CD14-positive monocyte (primary cell): ENCODE results near the gene MRPL41. TPM values are rescaled to one million over a fixed set of nuclear protein-coding genes. Genes with fewer than 3 reads are reported as not detected.

Experiments used
- DNase-seq, 3 donors: peaks; one replicate each; pipeline ENCODE4 v3.0.0-alpha.2; 2011 to 2022
- H2AFZ ChIP-seq: 2 replicates; pipeline ENCODE4 v1.6.0; 2012; ENCODE audit warnings: mild to moderate bottlenecking, low read depth, low read length, inconsistent platforms; ENCODE audit not compliant: insufficient read depth, poor library complexity, severe bottlenecking
- H3K27ac ChIP-seq, 2 donors: 1 replicate in 1 of 2; 2 replicates in 1 of 2; pipeline ENCODE4 v1.5.1; 2012 to 2013; ENCODE audit warnings: low read length in 2 of 2, control low read depth in 1 of 2, inconsistent platforms in 1 of 2, low read depth in 1 of 2, mild to moderate bottlenecking in 1 of 2
- H3K27me3 ChIP-seq, 2 donors: one replicate each; pipeline versions ENCODE4 v1.6.0 to v1.6.1; 2011 to 2013; ENCODE audit warnings: low read length in 2 of 2; ENCODE audit not compliant: control insufficient read depth in 2 of 2, insufficient read depth in 2 of 2
- H3K36me3 ChIP-seq, 2 donors: replicated peaks in 1 of 2; 1 replicate in 1 of 2; 2 replicates in 1 of 2; pipeline versions ENCODE4 v1.5.1 to v1.6.1; 2012 to 2013; ENCODE audit warnings: low read length in 2 of 2, control low read depth in 1 of 2, inconsistent platforms in 1 of 2, mild to moderate bottlenecking in 1 of 2; ENCODE audit not compliant: insufficient read depth in 2 of 2, control insufficient read depth in 1 of 2
- H3K4me1 ChIP-seq, 2 donors: 1 replicate in 1 of 2; 2 replicates in 1 of 2; pipeline versions ENCODE4 v1.5.1 to v1.6.1; 2012 to 2013; ENCODE audit warnings: low read length in 2 of 2, control low read depth in 1 of 2, inconsistent platforms in 1 of 2, mild to moderate bottlenecking in 1 of 2, moderate library complexity in 1 of 2; ENCODE audit not compliant: insufficient read depth in 2 of 2, control insufficient read depth in 1 of 2
- H3K4me2 ChIP-seq: replicated peaks from 2 replicates; pipeline ENCODE3; 2012; ENCODE audit warnings: low read length, moderate library complexity, mild to moderate bottlenecking; ENCODE audit not compliant: poor library complexity, severe bottlenecking; ENCODE audit errors: extremely low read depth
- H3K4me3 ChIP-seq, 3 experiments: fragments of 200-600 bp in 1 of 3; sonication (generic) in 1 of 3; replicated peaks in 1 of 3; 1 replicate in 2 of 3; 2 replicates in 1 of 3; pipeline ENCODE4 v1.5.1; 2011 to 2013; ENCODE audit warnings: low read length in 3 of 3, mild to moderate bottlenecking in 3 of 3, control low read depth in 2 of 3, low read depth in 2 of 3, inconsistent platforms in 1 of 3, moderate library complexity in 1 of 3
- H3K79me2 ChIP-seq: 2 replicates; pipeline ENCODE4 v1.6.0; 2012; ENCODE audit warnings: mild to moderate bottlenecking, control low read depth, inconsistent platforms, low read length, moderate library complexity; ENCODE audit not compliant: insufficient read depth
- H3K9ac ChIP-seq: 2 replicates; pipeline ENCODE4 v1.6.0; 2017; ENCODE audit warnings: low read length, mild to moderate bottlenecking; ENCODE audit not compliant: insufficient read depth, poor library complexity, severe bottlenecking
- H3K9me3 ChIP-seq, 2 donors: replicated peaks in 1 of 2; 1 replicate in 1 of 2; 2 replicates in 1 of 2; pipeline versions ENCODE4 v1.5.1 to v1.6.1; 2012 to 2013; ENCODE audit warnings: low read length in 2 of 2, control low read depth in 1 of 2; ENCODE audit not compliant: control insufficient read depth in 1 of 2, insufficient read depth in 1 of 2
- H4K20me1 ChIP-seq: 2 replicates; pipeline ENCODE4 v1.6.0; 2012; ENCODE audit warnings: mild to moderate bottlenecking, low read length, control low read depth, moderate library complexity; ENCODE audit not compliant: insufficient read depth
- H3K27ac Mint-ChIP-seq, 7 donors: one replicate each; pipeline ENCODE4 v1.8.0; 2020; ENCODE audit warnings: mild to moderate bottlenecking in 7 of 7, mixed read lengths in 7 of 7, moderate library complexity in 6 of 7, inconsistent platforms in 2 of 7
- H3K27me3 Mint-ChIP-seq, 3 donors: one replicate each; pipeline ENCODE4 v1.8.0; 2021 to 2022; ENCODE audit warnings: low read depth in 3 of 3, mild to moderate bottlenecking in 3 of 3, mixed read lengths in 3 of 3, moderate library complexity in 3 of 3, inconsistent platforms in 1 of 3
- H3K36me3 Mint-ChIP-seq, 2 donors: one replicate each; pipeline ENCODE4 v1.8.0; 2020; ENCODE audit warnings: mixed read lengths in 2 of 2, inconsistent platforms in 1 of 2, mild to moderate bottlenecking in 1 of 2
- H3K4me1 Mint-ChIP-seq: one replicate; pipeline ENCODE4 v1.8.0; 2020; ENCODE audit warnings: mild to moderate bottlenecking, mixed read lengths
- H3K4me3 Mint-ChIP-seq, 2 donors: one replicate each; pipeline ENCODE4 v1.8.0; 2020; ENCODE audit warnings: mild to moderate bottlenecking in 2 of 2, mixed read lengths in 2 of 2, moderate library complexity in 1 of 2
- H3K9me3 Mint-ChIP-seq, 7 donors: one replicate each; pipeline ENCODE4 v1.8.0; 2020 to 2022; ENCODE audit warnings: mixed read lengths in 7 of 7, mild to moderate bottlenecking in 6 of 7, moderate library complexity in 6 of 7, inconsistent platforms in 2 of 7
- CTCF ChIP-seq: fragments of 200-600 bp; IDR thresholded peaks from one replicate; pipeline ENCODE4 v1.8.0; 2022; ENCODE audit warnings: antibody characterized with exemption, mild to moderate bottlenecking
- WGBS: methylation state at CpG from one replicate; pipeline ENCODE4 v1.1.5; 2013; ENCODE audit warnings: missing lambda C conversion rate; ENCODE audit not compliant: insufficient coverage; 5-methylcytosine and 5-hydroxymethylcytosine counted together
- intact Hi-C, 2 donors: fragments of 100-400 bp; cut with micrococcal nuclease; formaldehyde crosslinking; loops; one replicate each; pipeline versions ENCODE4 v1.15.0 to v1.15.1; 2023
- polyA plus RNA-seq, 3 donors: library from polyadenylated mRNA; depleted of rRNA in 1 of 3; unstranded in 2 of 3; stranded (reverse) in 1 of 3; fragments of 300-500 nt in 2 of 3; fragments of >200 nt in 1 of 3; fragmentation: Illumina TruSeq in 2 of 3; gene quantifications; 1 replicate in 2 of 3; 2 replicates in 1 of 3; pipeline ENCODE4 v1.2.3, GENCODE V29; 2012 to 2021

MRPL41 gene
- polyA plus RNA-seq, 3 donors: 17.3 to 49.4 (median 33.2) TPM

- H3K27ac Mint-ChIP-seq: peak overlapping the region in 2 of 7 donors; percentile 5 to 71
- TF ChIP-seq CTCF: no peak
- H4K20me1 ChIP-seq: peaks cover 8% of the 10 kb centered on the region
- H3K4me2 ChIP-seq: peak overlapping the region; percentile 83
- no peaks in the 10 kb centered on the region for H3K27me3 ChIP-seq
- peak overlapping the region; percentile 29 to 72 (median 31) for H3K4me3 ChIP-seq
- peaks cover 0 to 4% (median 0%) of the 10 kb centered on the region in 3 donors for H3K27me3 Mint-ChIP-seq
- no peak overlapping the region for H3K27ac ChIP-seq
- H3K79me2 ChIP-seq: peaks cover 16% of the 10 kb centered on the region
- H3K36me3 Mint-ChIP-seq: peaks cover 30 to 38% of the 10 kb centered on the region in 2 donors
- peak overlapping the region; percentile 65 for H2AFZ ChIP-seq
- peaks cover 0 to 2% (median 0%) of the 10 kb centered on the region in 7 donors for H3K9me3 Mint-ChIP-seq
- intact Hi-C loops: loop anchor here (2.0 kb wide), 2 partner anchors 15 to 17 kb away; partner anchors contain the start of gene ARRDC1 (in 1 of the 2)
- H3K4me1 Mint-ChIP-seq: peaks cover 28% of the 10 kb centered on the region
- H3K9ac ChIP-seq: peak overlapping the region; percentile 59
- DNase-seq: no peak
- H3K4me1 ChIP-seq: peaks cover 28 to 37% of the 10 kb centered on the region in 2 donors
- 11% methylated on average over 58 of the region's 58 CpGs for WGBS
- peak overlapping the region; percentile 79 to 87 for H3K4me3 Mint-ChIP-seq
- H3K9me3 ChIP-seq: no peaks in the 10 kb centered on the region
- H3K36me3 ChIP-seq: peaks cover 24 to 29% of the 10 kb centered on the region in 2 donors
These were observed 37.9 kb downstream of the MRPL41 start for GRCh38 chr9:137589441-137590122.

GRCh38 chr9:137590123-137590468, 38.4 kb downstream of the MRPL41 start:
- intact Hi-C loops: loop anchor here in 1 of 2 donors (2.0 kb wide), 1 partner anchor 15 kb away; the partner anchor contains the start of gene ARRDC1
- Histone ChIP-seq H2AFZ (no peak overlapping the region), H3K27me3 (no peaks in the 10 kb centered on the region), H3K9me3 (no peaks in the 10 kb centered on the region), H3K27ac (no peak overlapping the region), H3K4me2 (peak overlapping the region; percentile 83), H4K20me1 (peaks cover 8% of the 10 kb centered on the region), H3K4me3 (peak overlapping the region in 2 of 3 experiments; percentile 18 to 72), H3K79me2 (peaks cover 16% of the 10 kb centered on the region), H3K36me3 (peaks cover 22 to 29% of the 10 kb centered on the region in 2 donors), H3K4me1 (peaks cover 28 to 37% of the 10 kb centered on the region in 2 donors), H3K9ac (no peak overlapping the region)
- no peak for TF ChIP-seq CTCF
- H3K27me3 Mint-ChIP-seq: peaks cover 0 to 4% (median 0%) of the 10 kb centered on the region in 3 donors
- under 1% methylated on average over 61 of the region's 61 CpGs for WGBS
- no peak for DNase-seq
- peaks cover 28 to 38% of the 10 kb centered on the region in 2 donors for H3K36me3 Mint-ChIP-seq
- peaks cover 28% of the 10 kb centered on the region for H3K4me1 Mint-ChIP-seq
- no peak overlapping the region for H3K4me3 Mint-ChIP-seq
- peaks cover 0 to 2% (median 0%) of the 10 kb centered on the region in 7 donors for H3K9me3 Mint-ChIP-seq
- no peak overlapping the region for H3K27ac Mint-ChIP-seq
